Measurements from ENCODE around the gene SNAP23.
A peak's percentile ranks its signal among the peaks of the same experiment; 100 is the strongest.

Gene SNAP23

GRCh38 chr15:42495361-42496212, at the start of gene SNAP23:
Gene SNAP23, plus strand, starts transcription at chr15:42495634. Its CDS starts 16,213 bp downstream, at chr15:42511847.
- peak within 1 kb of the TSS; percentile 89 for H3K27ac ChIP-seq (ENCODE audit: low read depth, low read length)
- peaks cover 9% of the 10 kb centered on the region for H3K4me1 ChIP-seq (ENCODE audit: control insufficient read depth, insufficient read depth, low read length)
- H3K9ac ChIP-seq (ENCODE audit: low read length) = peak within 1 kb of the TSS; percentile 85
- peak within 1 kb of the TSS; percentile 91 for H3K4me3 ChIP-seq (ENCODE audit: low read length)
- H3K36me3 ChIP-seq (ENCODE audit: control insufficient read depth, insufficient read depth, low read length) = no peaks in the 10 kb centered on the region
- H3K27me3 ChIP-seq (ENCODE audit: control insufficient read depth, insufficient read depth, low read length) = no peaks in the 10 kb centered on the region

GRCh38 chr15:42447599-42447998, 47.8 kb upstream of the SNAP23 start:
- no peak overlapping the region for H3K9ac ChIP-seq (ENCODE audit: low read length)
- H3K4me1 ChIP-seq (ENCODE audit: control insufficient read depth, insufficient read depth, low read length) = no peaks in the 10 kb centered on the region
- no peak overlapping the region for H3K27ac ChIP-seq (ENCODE audit: low read depth, low read length)
- no peaks in the 10 kb centered on the region for H3K27me3 ChIP-seq (ENCODE audit: control insufficient read depth, insufficient read depth, low read length)
- no peak overlapping the region for H3K4me3 ChIP-seq (ENCODE audit: low read length)
- H3K36me3 ChIP-seq (ENCODE audit: control insufficient read depth, insufficient read depth, low read length) = peaks cover 26% of the 10 kb centered on the region

GRCh38 chr15:42448281-42448680, 47.2 kb upstream of the SNAP23 start:
- no peak overlapping the region for H3K9ac ChIP-seq (ENCODE audit: low read length)
- H3K4me1 ChIP-seq (ENCODE audit: control insufficient read depth, insufficient read depth, low read length) = no peaks in the 10 kb centered on the region
- no peak overlapping the region for H3K27ac ChIP-seq (ENCODE audit: low read depth, low read length)
- H3K4me3 ChIP-seq (ENCODE audit: low read length) = no peak overlapping the region
- H3K36me3 ChIP-seq (ENCODE audit: control insufficient read depth, insufficient read depth, low read length) = peaks cover 26% of the 10 kb centered on the region
- H3K27me3 ChIP-seq (ENCODE audit: control insufficient read depth, insufficient read depth, low read length) = no peaks in the 10 kb centered on the region

- Histone ChIP-seq H3K4me1 (ENCODE audit: control insufficient read depth, insufficient read depth, low read length) (no peaks in the 10 kb centered on the region), H3K4me3 (ENCODE audit: low read length) (no peak overlapping the region), H3K27ac (ENCODE audit: low read depth, low read length) (no peak overlapping the region), H3K9ac (ENCODE audit: low read length) (no peak overlapping the region), H3K36me3 (ENCODE audit: control insufficient read depth, insufficient read depth, low read length) (peaks cover 26% of the 10 kb centered on the region), H3K27me3 (ENCODE audit: control insufficient read depth, insufficient read depth, low read length) (no peaks in the 10 kb centered on the region)
Observed at GRCh38 chr15:42449770-42450424, 45.5 kb upstream of the SNAP23 start.

GRCh38 chr15:42450425-42450790, 45.0 kb upstream of the SNAP23 start:
- no peaks in the 10 kb centered on the region for H3K4me1 ChIP-seq (ENCODE audit: control insufficient read depth, insufficient read depth, low read length)
- peaks cover 24% of the 10 kb centered on the region for H3K36me3 ChIP-seq (ENCODE audit: control insufficient read depth, insufficient read depth, low read length)
- no peak overlapping the region for H3K4me3 ChIP-seq (ENCODE audit: low read length)
- no peak overlapping the region for H3K27ac ChIP-seq (ENCODE audit: low read depth, low read length)
- H3K27me3 ChIP-seq (ENCODE audit: control insufficient read depth, insufficient read depth, low read length) = no peaks in the 10 kb centered on the region
- no peak overlapping the region for H3K9ac ChIP-seq (ENCODE audit: low read length)

- Histone ChIP-seq H3K4me1 (ENCODE audit: control insufficient read depth, insufficient read depth, low read length) (peaks cover 8% of the 10 kb centered on the region), H3K4me3 (ENCODE audit: low read length) (no peak overlapping the region)
Observed at GRCh38 chr15:42453826-42454225, 41.6 kb upstream of the SNAP23 start.

GRCh38 chr15:42456531-42456930, 38.9 kb upstream of the SNAP23 start:
- no peaks in the 10 kb centered on the region for H3K27me3 ChIP-seq (ENCODE audit: control insufficient read depth, insufficient read depth, low read length)
- H3K4me1 ChIP-seq (ENCODE audit: control insufficient read depth, insufficient read depth, low read length) = peaks cover 8% of the 10 kb centered on the region
- H3K36me3 ChIP-seq (ENCODE audit: control insufficient read depth, insufficient read depth, low read length) = peaks cover 3% of the 10 kb centered on the region
- peak overlapping the region; percentile 92 for H3K27ac ChIP-seq (ENCODE audit: low read depth, low read length)
- no peak overlapping the region for H3K9ac ChIP-seq (ENCODE audit: low read length)
- H3K4me3 ChIP-seq (ENCODE audit: low read length) = no peak overlapping the region

More at GRCh38 chr15:42453826-42454225, 41.6 kb upstream of the SNAP23 start:
- H3K27me3 ChIP-seq (ENCODE audit: control insufficient read depth, insufficient read depth, low read length) = no peaks in the 10 kb centered on the region
- H3K27ac ChIP-seq (ENCODE audit: low read depth, low read length) = no peak overlapping the region
- H3K9ac ChIP-seq (ENCODE audit: low read length) = no peak overlapping the region
- peaks cover 11% of the 10 kb centered on the region for H3K36me3 ChIP-seq (ENCODE audit: control insufficient read depth, insufficient read depth, low read length)

- H3K4me1 ChIP-seq (ENCODE audit: control insufficient read depth, insufficient read depth, low read length) = peaks cover 8% of the 10 kb centered on the region
- H3K27ac ChIP-seq (ENCODE audit: low read depth, low read length) = peak overlapping the region; percentile 92
- H3K36me3 ChIP-seq (ENCODE audit: control insufficient read depth, insufficient read depth, low read length) = no peaks in the 10 kb centered on the region
- no peaks in the 10 kb centered on the region for H3K27me3 ChIP-seq (ENCODE audit: control insufficient read depth, insufficient read depth, low read length)
- peak overlapping the region; percentile 57 for H3K4me3 ChIP-seq (ENCODE audit: low read length)
- no peak overlapping the region for H3K9ac ChIP-seq (ENCODE audit: low read length)
Observed at GRCh38 chr15:42456971-42457370, 38.5 kb upstream of the SNAP23 start.

- peaks cover 8% of the 10 kb centered on the region for H3K4me1 ChIP-seq (ENCODE audit: control insufficient read depth, insufficient read depth, low read length)
- peak overlapping the region; percentile 57 for H3K4me3 ChIP-seq (ENCODE audit: low read length)
- H3K27ac ChIP-seq (ENCODE audit: low read depth, low read length) = peak overlapping the region; percentile 92
- H3K36me3 ChIP-seq (ENCODE audit: control insufficient read depth, insufficient read depth, low read length) = no peaks in the 10 kb centered on the region
- no peaks in the 10 kb centered on the region for H3K27me3 ChIP-seq (ENCODE audit: control insufficient read depth, insufficient read depth, low read length)
- no peak overlapping the region for H3K9ac ChIP-seq (ENCODE audit: low read length)
Observed at GRCh38 chr15:42457445-42458442, 37.7 kb upstream of the SNAP23 start.

GRCh38 chr15:42461261-42461660, 34.2 kb upstream of the SNAP23 start:
- H3K27me3 ChIP-seq (ENCODE audit: control insufficient read depth, insufficient read depth, low read length) = no peaks in the 10 kb centered on the region
- peaks cover 8% of the 10 kb centered on the region for H3K4me1 ChIP-seq (ENCODE audit: control insufficient read depth, insufficient read depth, low read length)
- no peak overlapping the region for H3K27ac ChIP-seq (ENCODE audit: low read depth, low read length)

GRCh38 chr15:42465520-42466259, 29.7 kb upstream of the SNAP23 start:
- H3K36me3 ChIP-seq (ENCODE audit: control insufficient read depth, insufficient read depth, low read length) = no peaks in the 10 kb centered on the region
- no peak overlapping the region for H3K27ac ChIP-seq (ENCODE audit: low read depth, low read length)
- H3K27me3 ChIP-seq (ENCODE audit: control insufficient read depth, insufficient read depth, low read length) = no peaks in the 10 kb centered on the region

More at GRCh38 chr15:42461261-42461660, 34.2 kb upstream of the SNAP23 start:
- H3K4me3 ChIP-seq (ENCODE audit: low read length) = no peak overlapping the region
- no peaks in the 10 kb centered on the region for H3K36me3 ChIP-seq (ENCODE audit: control insufficient read depth, insufficient read depth, low read length)
- no peak overlapping the region for H3K9ac ChIP-seq (ENCODE audit: low read length)

More at GRCh38 chr15:42465520-42466259, 29.7 kb upstream of the SNAP23 start:
- Histone ChIP-seq H3K9ac (ENCODE audit: low read length) (no peak overlapping the region), H3K4me3 (ENCODE audit: low read length) (no peak overlapping the region), H3K4me1 (ENCODE audit: control insufficient read depth, insufficient read depth, low read length) (no peaks in the 10 kb centered on the region)

All from rectal smooth muscle tissue (tissue), 1 donor.